HG03457 (cell line): ENCODE data around the gene PC.
"Not testable (repeated sequence)": the region's sequence is repeated elsewhere in the genome, so short reads cannot be mapped to it uniquely, and the experiment has no call there.

Experiments
- ATAC-seq: cut with Tn5 transposase; IDR thresholded peaks from one replicate; pipeline ENCODE4 v1.9.1; 2021; ENCODE audit warnings: moderate number of reproducible peaks; ENCODE audit not compliant: unreplicated experiment

The PC gene

DNA sequence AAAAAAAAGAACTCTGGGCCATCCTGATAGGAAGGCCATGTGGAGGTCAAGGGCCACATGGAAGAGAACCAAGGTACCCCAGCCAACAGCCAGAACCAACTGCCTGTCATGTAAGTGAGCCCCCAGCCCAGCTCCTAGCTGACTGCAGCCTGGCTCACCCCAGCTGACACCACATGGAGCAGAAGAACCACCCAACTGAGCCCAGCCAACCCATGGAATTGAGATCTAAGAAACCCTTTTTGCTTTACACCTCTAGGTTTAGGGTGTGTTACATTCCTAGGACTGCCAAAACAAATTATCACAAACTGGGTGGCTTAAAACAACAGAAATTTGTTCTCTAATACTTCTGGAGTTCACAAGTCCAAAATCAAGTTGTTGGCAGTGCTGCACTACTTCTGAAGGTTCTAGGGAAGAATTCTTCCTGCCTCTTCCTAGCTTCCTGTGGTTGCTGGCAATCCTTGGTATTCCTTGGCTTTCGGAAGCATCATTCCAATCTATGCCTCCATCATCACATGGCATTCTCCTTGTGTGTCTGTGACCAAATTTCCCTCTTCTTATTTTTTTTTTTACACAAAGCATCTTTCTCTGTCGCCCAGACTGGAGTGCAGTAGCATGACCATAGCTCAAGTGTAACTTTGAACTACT, 21.3 kb upstream of the PC start:
- no peak for ATAC-seq

DNA sequence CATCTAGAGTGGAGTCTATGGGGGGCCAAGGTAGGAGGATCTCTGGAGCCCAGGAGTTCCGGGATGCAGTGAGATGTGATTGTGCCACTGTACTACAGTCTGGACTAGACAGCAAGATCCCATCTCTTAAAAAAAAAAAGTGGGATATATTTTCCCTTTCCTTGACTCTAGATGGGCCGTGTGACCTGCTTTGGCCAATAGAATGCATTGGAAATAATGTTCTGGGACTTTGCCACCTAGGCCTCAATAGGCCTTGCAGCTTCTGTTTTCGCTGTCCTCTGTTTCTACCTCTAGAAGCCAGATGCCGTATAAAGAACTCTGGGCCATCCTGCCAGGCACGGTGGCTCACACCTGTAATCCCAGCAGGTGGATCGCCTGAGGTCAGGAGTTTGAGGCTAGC, 20.5 kb upstream of the PC start:
- ATAC-seq: no peak

DNA sequence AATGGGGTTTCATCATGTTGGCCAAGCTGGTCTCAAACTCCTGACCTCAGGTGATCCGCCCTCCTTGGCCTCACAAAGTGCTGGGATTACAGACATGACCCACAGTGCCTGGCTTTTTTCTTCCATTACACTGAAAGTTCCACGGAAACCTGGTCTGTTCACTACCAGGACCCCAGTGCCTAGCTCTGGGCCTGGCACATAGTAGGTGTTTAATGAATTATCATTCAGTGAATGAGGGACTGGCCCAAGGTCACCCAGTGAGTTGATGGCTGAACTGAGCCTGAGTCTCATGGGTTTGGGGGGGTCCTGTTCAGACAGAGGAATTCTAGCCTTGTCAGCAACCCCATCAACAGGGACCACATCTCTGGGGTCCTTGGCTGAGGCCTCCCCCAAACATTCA, 20.0 kb upstream of the PC start:
- ATAC-seq: no peak

DNA sequence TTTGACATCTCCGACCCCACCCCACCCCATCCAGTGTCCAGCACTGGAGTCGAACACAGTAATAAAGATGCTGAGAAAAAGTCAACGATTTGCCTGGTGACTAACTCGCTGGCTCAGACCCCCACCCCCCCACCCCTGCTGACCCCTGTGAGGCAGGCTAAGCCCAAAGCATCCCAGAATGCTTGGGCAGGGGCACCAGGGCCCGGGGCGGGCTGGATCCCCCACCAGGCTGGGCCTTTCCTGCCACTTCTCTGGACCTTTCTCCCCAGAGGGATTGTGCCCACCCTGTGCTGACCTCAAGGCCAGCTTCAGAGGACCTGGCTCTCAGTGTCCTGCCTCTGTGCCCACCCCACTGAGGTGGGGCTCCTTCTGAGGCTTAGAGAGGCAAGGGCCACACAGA, 18.7 kb upstream of the PC start:
- ATAC-seq: no peak

DNA sequence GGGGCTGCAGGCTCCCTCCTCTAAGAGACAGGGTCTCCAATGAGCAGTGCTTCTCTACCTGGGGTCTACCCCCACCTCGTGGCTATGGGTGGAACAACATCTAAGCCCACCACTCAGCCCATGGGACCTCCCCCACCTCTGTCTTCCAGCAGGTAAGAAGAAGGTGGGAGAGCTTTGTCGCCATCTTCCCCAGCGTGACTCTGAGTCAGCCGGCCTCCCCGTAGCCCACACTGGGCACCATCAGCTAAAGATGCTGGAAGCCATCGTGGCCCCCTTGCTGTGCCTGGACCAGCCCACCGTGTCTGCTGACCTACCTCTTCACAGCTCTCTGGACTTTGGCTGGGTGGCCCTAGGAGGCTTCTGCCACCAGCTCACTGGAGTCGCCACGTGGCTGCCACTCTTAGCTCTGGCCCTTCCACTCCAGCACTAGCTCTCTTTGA, 17.9 kb upstream of the PC start:
- ATAC-seq: no peak

DNA sequence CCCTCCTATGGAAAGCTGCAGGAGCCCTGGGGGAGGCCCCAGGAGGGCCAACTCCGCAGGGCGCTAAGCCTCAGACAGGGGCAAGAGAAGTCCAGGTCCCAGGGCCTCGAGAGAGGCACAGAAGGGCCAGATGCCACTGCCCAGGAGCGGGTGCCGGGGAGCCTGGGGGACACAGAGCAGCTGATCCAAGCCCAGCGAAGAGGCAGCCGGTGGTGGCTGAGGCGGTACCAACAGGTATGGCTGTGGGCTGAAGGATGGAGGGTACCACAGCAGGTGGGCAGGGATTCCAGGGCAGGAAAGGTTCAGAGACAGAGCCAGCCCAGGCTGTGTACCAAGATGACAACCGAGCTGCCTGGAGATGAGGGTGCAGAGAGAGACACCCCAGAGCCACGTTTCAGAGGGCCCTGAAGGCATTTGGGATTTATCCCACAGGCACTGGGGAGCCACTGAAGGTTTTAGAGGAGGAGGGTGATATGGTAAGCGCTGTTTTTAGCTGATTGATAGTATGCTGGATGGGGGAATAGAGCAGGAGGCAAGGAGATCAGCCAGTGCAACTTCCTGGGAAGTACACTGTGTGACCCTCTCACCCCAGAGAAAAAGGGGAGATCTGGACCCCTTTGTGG, 17.3 kb upstream of the PC start:
- no peak for ATAC-seq

DNA sequence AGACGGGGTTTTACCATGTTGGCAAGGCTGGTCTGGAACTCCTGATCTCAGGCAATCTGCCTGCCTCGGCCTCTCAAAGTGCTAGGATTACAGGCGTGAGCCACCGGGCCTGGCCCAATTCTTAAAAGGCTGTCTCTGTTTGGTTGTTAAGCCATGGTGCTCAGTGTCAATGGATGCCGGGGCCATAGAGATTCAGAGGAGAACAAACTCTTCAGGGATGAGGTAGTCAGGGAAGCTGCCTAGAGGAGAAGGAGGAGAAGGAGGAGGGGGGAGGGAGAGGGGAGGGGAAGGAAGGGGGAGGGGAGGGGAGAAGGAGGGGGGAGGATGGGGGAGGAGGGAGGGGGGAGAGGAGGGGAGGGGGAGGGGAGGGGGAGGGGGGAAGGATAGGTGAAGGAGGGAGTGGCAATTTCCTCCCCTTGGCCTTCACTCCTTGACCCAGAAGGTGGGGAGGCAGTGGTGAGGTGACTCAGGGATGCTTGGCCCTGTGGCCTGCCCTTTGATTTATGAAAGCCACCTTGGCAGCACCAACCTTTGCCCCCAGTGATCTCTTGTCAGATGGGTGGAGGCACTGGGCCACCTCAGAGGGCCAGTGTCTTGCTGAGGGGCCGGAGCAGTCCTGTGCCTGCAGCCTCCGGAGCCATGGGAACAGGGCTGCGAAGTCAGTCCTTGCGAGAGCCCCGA, 16.7 kb upstream of the PC start, which contains the start of gene C11orf86:
Gene C11orf86 (plus strand): TSS at position 581 of the 681 bp plus-strand sequence. CDS start 59 bp downstream, at position 640.
- no peak for ATAC-seq

DNA sequence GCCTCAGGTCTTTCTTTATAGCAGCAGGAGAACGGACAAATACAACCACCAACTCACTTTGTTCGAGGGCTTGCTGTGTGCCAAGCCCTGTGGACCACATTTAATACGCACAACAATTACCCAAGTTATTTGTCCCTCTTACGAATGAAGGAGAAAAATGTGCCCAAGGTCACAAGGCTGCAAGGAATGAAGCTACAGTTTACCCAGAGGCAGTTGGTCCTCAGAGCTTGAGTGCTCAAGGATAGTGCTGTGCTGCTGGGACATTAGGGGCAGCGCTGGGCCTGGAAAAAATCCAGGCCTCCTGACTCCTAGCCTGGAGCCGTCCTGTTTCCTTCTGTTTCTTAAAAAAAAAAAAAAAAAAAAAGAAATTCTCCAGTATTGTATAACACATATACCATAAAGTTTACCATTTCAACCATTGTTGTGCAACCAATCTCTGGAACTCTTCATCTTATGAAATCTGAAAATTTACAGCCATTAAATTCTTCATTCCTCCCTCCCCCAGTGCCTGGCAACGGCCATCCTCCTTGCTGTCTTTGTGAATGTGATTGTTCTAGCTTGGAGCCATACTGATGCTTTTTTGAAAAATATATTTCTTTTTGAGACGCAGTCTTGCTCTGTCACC, 15.9 kb upstream of the PC start:
- ATAC-seq: no peak

DNA sequence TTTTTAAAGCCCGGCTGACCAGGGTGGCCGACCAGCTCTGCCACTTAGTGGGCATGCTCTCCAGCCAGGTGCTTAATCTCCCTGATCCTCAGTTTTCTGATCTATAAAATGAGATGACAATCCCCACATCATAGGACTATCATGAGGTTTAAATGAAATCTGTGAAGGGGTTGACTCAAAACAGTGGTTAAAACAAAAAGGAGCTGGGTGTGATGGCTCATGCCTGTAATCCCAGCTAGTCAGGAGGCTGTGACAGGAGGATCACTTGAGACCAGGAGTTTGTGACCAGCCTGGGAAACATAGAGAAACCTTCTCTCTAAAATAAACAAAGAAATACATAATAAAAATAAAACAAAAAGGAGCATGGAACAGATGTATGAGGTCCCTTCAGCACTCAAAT, 13.3 kb upstream of the PC start:
- ATAC-seq: no peak

DNA sequence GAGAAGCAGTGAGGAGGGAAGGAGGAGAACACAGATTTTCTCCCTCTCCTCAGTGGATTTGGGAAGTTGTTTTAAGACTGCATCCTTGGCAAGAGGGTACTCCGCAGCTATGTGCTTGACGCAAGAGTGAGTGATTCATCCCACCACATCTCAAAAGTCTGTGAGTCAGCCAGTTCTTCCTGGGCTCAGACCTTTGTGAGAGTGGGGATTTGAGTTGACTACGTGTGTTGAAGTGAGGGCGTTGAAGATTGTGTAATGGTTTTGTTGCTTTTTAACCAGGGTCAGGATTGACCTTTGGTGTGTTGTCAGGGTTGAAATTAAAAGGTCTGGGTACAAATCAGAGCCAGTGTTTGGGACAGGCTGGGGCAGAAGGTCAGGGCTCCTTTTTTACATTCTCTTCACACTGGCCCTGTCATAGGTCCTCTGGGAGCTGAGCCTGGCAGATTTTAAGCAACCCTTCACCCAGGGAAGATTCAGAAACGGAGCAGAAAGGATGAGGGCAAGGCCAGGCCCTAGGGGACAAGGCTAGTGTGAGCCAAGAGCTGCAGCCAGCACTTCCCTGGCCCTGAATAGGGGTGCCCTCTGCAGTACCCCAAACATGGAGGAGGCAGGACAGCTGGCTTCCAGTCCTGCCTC, 12.7 kb upstream of the PC start:
- ATAC-seq: no peak

DNA sequence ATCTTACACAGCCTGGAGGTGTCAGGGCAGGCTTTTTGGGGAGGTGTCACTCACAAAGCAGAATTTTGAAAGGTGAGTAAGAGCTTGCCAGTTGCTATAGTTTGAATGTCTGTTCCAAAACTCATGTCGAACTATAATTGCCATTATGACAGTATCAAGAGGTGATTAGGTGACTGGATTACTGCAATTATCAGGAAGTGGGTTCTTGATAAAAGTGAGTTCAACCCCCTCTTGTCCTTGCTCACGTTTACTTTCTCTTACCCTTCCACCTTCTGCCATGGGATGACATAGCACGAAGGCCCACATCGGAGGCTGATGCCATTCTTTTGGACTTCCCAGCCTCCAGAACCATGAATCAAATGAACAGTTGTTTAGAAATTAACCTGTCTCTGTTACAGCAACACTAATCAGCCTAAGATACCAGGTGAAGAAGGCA, 12.2 kb upstream of the PC start:
- ATAC-seq: no peak

DNA sequence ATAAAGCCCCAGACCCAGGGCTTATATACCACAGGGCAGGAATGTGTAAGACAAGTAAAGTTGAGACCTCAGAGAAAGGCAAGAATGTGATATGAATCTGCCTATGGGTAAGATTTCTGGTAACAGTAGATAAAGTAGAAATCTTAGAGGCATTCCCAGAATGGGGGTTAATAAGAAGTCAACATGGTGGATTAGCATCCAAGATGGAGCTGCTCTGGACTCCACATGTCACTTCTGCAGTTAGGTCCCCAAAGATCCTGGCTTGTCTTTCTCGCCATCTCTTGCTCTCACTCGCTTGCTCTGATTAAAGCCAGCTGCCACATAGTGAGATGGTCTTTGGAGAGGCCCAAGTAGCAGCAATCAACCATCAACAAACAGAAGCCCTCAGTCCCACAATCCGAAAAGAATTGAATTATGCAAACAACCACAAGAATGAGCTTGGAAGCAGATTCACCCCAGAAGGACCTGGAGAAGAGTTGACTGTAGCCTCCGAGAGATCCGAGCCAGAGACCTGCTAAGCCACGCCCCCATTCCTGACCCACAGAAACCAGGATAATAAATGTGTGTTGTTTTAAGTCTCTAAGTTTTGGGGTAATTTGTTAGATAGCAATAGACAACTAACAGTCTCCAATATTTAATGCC, 11.5 kb upstream of the PC start:
- ATAC-seq: no peak

DNA sequence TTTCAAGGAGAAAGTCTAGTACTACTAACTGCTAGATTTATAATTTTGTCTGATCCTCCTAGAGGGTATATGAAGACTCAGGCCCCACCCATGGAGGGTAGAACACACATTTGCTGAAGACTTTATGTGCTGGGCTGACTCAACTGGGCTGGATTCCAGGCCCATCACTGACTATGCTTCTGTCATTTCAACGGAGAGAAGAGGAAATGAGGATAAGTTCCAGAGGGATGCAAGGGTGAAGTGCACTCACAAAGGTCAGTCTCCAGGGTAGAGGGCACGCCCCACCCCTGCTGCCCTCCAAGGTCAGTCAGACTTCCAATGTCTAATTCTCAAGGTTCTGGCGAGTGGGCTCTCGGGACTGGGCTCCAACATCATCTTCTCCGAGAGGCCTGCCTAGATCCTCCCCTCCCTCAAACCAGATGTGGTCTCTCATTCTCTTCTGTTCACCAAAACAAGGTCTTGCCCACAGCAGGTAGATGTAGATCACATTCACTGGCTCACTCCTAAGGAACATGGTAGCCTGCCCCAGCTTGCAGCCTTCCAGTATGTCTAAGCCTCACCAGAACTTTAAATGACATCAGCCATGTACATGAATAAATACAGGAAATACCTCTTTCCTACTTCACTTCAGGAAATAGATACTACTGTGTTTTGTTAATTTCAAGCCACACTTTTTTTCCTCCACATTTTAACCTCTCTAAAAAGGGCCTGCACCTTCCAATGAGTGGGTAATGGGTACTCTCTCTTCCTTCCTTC, 9.7 kb upstream of the PC start:
- no peak for ATAC-seq

DNA sequence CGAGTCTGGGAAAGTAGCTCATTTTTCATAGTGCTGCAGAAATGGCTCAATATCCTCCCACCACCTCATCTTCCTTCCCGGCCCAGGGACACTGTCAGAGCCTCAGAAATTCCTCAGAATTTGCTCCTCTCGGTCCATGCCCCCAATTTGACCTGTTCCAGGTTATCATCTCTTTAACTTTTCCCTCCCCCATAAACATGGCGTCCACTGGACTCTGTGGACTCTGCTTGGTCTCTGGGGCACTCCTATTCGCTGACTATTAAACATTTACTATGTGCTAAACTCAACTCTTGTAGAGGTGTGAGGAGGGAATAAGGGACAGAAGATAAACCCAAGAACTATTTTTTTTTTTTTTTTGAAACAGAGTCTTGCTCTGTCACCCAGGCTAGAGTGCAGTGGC, 8.2 kb upstream of the PC start:
- ATAC-seq: no peak

DNA sequence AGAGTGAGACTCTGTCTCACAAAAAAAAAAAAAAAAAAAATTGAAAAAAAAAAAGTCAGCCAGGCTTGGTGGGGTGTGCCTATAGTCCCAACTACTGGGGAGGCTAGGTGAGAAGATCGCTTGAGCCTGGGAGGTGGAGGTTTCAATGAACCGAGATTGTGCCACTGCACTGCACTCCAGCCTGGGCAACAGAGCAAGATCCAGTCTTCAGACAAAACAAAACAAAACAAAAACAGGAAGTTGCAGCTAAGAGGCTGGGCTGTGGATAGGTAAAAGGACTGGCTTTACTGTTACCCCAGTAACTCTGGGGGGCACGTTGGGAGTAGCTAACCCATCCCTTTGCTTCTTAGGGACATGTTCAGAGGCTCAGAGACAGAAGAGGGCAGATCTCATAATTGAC, 6.3 kb upstream of the PC start:
- no peak for ATAC-seq

DNA sequence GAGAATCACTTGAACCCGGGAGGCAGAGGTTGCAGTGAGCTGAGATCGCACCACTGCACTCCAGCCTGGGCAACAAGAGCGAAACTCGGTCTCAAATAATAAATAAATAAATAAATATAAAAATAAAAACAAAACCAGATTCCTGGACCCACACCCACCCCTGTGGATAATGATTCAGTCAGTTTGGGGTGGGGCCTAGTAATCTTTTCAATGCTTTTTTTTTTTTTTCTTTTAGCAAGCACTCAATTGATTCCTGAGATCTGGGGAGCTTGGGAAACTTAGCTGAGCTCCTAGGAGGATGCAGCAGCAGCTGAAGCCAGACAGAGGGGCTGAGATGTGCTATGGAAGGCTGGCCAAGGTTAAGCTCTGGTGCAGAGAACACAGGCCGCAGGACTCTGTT, 4.6 kb upstream of the PC start:
- ATAC-seq: no peak

DNA sequence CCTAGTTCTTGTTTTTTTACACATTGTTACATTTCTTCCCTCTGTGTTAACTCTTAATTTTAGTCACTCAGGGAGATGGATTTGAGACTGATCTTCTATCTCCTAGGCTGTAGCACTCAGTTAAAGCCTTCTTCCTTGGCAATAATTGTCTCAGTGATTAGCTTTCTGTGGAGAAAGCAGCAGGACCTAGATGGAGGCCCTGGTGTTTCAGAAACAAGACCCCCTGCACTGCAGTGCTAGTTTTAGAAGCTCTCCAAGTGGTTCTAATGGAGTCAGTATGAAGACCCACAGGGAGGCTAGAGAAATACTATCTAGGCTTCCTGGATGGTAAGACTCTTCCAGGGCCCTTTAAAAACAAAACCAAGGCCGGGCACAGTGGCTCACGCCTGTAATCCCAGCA, 4.1 kb upstream of the PC start:
- ATAC-seq: no peak

DNA sequence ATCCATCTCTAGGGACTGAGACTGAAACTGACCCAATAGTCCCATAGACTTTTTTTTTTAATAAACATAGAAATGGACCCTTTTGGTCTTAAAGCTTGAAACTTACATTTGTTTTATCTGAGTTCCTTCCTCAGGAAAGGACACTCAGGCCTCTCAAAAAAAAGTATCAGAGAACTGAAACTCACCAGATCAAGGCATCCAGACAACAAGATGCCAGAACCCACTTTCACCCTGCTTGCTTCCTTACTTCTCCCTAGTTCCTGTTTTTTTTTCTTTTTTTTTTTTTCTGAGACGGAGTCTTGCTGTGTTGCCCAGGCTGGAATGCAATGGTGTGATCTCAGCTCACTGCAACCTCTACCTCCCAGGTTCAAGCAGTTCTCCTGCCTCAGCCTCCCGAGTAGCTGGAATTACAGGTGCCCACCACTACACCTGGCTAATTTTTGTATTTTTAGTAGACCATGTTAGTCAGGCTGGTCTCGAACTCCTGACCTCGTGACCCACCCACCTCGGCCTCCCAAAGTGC, 3.6 kb upstream of the PC start:
- ATAC-seq: not testable (repeated sequence)

DNA sequence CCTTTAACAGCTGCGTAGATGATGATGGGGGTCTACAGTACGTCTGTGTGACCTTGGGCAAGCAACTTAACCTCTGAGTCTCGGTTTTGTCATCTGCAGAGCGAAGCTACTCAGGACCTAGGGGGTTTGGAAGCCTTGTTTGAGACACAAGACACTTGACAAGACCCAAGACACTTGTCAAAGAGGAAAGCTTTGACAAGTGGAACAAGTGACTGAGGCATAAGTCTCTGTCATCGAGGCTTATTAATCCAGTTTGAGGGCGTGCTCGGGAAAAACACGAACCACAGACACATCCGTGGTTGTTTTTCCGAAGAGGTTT, 732 bp upstream of the PC start:
- no peak for ATAC-seq

DNA sequence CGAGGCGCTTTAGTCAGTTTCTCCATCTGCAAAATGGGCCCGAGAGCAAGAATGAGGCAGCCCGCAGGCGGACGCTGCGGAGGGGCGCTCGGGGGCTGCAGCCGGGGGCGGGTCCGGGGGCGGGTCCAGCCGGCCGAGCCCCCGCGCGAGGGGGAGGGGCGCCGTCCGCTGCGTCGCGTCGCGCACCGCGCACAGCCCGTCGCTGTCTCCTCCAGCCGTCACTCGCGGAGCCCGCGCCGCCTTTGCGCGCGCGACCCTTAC, 282 bp downstream of the PC start:
- ATAC-seq: no peak
